NCI-H1417 treated with DMSO at 0.1 percent for 48 hours (cell line): ENCODE results near the gene SYNE1.
"Not testable (repeated sequence)": the region's sequence is repeated elsewhere in the genome, so short reads cannot be mapped to it uniquely, and the experiment has no call there.

ENCODE experiments used
- DNase-seq: peaks from one replicate; lab custom pipeline; 2025; lab: John Stamatoyannopoulos, UW

Gene SYNE1

DNA sequence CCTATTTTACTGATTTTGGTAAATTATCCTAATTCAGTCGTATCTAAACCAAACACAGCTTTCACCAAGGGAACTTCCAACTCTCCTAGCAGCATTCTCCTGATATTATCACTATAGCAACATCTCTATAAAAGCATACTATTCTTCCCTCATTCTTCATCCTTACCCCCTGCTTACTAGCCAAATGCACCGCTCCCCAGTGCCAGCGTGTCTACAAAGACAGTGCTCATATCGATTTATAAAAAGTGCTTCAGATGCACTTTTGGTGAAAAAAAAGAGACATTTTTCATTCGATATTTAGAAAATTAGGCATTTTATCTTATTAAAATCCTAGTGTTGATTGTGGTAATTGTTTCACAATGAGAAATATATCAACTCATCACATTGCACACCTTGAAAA lies 74.0 kb downstream of the SYNE1 start:
- no peak for DNase-seq

DNA sequence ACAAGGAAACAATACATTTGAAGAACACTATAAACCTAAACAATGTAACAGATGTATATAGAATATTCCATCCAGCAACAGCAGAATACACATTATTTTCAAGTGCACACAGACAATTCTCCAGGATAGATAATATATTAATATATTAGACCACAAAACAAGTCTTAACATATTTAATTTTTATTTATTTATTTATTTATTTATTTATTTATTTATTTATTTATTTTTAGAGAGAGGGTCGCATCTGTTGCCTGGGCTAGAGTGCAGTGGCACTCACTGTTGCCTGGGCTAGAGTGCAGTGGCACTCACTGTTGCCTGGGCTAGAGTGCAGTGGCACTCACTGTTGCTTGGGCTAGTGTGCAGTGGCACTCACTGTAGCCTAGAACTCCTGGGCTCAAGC lies 78.4 kb downstream of the SYNE1 start:
- DNase-seq = not testable (repeated sequence)

DNA sequence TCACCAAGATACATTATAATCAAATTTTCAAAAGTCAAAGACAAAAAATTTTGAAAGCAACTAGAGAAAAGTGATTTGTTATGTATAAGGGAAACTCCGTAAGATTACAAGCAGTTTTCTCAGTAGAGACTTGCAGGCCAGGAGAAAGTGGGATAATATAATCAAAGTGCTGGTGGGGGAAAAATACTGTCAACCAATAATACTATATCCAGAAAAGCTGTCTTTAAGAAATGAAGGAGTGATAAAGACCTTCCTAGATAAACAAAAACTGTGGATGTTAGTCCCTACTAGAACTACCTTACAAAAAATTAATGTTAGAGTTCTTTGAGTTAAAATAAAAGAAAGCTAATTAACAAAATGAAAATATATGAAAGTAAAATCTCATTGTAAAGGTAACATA lies 79.7 kb downstream of the SYNE1 start:
- DNase-seq = no peak

DNA sequence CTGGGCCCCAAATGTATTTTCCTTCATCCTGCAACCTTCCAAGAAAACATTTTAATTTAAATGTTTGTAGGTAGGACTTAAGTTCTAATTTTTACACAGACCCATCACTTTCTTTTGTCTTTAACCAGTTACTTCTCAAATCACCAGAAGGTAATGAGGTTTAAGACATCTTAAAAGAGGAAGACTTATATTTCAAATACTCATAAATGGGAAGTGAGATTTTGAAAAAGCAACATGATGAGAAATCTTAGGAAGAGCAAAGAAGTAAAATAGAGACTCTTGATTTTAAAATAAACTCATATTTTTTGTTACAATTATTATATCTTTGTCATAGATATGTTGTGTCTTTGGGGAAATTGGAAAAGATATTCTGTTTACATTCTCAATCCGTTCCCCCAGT lies 82.3 kb downstream of the SYNE1 start:
- no peak for DNase-seq

DNA sequence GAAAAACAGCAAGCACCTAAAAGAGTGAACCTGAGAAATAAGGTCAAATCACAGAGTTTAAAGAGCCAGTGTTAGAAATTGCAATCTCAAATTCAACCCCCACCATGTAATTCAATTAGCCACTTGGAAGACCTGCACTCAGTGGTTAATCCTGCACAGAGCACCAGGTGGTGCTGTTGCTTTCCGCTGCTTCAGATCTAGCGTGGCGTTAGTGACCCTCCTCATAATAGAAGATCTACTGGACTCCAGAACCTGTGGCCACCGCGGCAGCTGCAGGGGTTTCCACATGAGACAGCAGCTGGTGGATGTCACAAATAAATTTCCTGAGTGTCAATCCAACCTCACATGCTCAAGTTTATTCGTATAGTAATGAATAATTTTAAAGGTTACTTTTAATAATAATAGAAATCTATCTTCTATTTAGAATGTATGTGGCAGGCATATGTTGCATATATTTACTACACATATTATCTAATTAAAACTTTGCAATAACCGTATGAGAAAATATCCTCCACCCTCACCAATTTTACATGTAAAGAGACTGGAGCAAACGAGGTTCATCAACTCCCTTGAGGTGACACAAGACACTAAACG lies 84.4 kb downstream of the SYNE1 start:
- no peak for DNase-seq

DNA sequence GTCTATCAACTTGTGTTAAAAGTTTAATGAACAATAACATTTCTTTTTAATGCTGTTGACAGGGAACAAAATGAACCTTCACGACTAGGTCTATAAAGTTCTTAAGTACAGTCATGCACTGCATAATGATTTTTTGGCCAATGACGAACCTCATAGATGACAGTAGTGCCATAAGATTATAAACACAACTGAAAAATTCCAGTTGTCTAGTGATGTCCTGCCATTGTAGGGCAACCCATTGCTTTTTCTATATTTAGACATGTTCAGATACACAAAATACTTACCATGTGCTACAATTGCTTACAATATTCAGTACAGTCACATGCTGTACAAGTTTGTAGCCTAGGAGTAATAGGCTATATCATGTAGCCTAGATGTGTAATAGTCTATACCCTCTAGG lies 93.6 kb downstream of the SYNE1 start:
- DNase-seq = no peak

DNA sequence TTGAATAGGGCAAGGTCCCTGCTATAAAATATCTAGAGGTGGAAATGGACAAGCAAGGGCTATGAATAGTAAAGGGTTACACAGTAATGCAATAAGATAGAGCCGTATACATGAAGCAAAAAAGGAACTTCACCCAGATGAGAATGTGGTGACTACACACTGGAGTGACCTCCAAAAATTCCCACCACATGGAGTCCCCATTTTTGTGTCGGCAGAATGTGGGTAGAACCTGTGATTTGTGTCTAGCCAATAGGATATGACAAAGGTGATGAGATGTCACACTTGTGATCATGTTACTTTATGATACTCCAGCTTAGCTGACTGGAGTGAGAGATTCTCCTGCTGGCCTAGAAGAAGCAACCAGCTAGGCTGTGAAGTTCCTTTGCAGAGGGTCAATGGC lies 96.8 kb downstream of the SYNE1 start:
- DNase-seq = no peak

DNA sequence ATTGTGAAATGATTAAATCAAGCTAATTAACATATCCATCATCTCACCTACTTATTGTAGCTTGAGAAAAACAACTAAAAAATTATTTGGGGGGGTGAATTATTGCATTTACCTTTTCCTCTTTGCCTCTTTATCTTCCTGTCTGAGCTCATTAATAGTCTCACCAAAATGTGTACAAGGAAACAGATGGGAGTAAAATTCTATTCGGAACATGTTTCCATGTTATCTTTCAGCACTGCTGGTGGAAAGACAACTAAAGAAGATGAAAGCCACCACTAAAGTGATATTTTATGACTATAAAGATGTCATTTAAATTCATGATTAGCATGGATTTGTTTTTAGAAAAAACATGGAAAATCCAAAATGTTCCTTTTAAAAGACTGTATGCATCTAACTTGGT lies 102.6 kb downstream of the SYNE1 start:
- no peak for DNase-seq

DNA sequence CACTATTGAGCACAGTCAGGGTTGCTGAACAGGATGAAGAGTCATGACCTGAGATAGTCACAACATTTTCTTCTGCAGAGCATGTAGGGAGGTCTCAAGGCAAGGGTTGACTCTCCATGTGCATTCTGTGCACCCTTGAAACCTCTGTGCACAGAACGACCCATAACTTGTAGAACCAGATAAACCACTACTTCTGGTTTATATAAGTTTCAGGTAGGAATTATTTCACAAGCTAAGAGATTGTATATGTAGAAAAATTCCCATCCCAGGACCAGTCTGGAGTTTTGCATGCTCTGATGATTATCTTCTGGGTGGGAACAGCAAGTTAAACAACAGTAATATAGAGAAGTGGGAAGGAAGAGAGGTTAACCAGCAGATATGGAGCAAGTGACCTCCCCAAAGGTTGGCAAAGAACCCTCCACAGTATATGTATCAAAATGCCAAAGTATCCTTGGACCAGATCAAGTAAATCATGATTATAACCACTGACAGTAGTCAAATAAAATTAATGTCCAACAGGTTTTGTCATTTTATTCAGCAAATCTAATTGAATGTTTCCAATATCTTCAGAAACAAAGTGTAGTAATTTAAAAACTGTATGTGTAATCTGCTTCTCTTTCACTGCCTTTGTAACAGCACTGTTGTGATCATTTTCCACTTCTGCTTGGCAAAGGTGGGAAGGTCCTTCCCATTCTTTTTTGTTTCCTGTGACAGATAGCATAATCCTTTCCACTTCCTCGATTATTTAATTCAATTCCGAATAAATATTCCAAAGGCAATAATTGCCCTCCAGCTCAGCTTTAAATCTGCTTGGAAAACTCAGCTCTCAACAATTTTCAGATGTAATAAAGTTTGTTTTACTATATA lies 104.4 kb downstream of the SYNE1 start:
- no peak for DNase-seq

DNA sequence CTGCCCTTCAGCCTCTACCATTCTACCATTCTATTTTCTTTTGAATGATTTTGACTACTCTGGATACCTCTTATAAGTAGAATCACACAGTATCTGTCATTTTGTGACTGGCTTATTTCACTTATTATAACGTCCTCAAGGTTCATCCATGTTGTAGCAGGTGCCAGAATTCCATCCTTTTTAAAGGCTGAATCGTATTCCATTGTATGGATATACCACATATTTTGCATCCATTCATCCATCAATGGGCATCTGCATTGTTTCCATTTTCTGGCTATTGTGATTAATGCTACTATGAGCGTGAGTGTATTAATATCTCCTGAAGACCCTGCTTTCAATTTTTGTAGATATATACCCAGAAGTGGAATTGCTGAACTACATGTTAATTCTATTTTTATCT lies 105.5 kb downstream of the SYNE1 start:
- DNase-seq = no peak

DNA sequence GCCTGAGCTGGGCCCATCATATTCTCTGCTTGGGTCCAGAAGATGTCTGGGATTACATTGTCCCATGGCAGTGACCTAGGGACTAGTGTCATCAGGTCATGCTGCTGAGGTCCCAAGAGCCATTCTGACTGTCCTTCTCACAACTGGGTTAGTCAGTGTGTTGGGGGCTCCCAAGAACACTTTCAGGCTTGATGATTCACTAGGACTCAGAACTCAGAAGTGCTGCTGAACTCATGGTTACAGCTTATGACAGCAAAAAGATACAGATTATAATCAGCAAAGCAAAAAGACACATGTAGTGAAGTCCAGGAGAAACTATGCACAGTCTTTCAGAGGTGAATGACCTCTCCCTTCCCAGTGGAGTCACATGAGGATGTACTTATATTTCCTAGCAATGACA lies 107.8 kb downstream of the SYNE1 start:
- no peak for DNase-seq

DNA sequence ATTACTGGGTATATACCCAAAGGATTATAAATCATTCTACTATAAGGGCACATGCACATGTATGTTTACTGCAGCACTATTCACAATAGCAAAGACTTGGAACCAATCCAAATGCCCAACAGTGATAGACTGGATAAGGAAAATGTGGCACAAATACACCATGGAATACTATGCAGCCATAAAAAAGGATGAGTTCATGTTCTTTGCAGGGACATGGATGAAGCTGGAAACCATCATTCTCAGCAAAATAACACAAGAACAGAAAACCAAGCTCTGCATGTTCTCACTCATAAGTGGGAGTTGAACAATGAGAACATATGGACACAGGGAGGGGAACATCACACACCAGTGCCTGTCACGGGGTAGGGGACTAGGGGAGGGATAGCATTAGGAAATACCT lies 123.0 kb downstream of the SYNE1 start:
- not testable (repeated sequence) for DNase-seq

DNA sequence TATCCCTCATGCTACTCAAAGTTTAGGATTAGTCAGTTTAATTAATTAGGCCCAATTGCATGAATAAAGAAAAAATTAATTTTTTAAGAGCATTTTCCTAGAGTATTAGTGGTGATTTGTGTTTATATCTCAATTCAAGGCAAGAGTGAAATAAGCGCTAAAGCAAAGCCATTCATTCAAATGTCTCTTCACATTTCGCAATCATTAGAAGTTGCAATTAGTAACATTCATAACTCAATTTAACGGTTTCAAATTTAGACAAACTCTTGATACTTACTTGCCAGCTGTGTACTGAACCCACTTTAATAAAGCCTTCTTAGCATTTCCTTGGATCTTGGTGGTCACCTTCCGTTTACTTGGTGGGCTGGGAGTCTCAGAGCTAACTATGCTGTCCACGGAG lies 127.2 kb downstream of the SYNE1 start:
- no peak for DNase-seq

DNA sequence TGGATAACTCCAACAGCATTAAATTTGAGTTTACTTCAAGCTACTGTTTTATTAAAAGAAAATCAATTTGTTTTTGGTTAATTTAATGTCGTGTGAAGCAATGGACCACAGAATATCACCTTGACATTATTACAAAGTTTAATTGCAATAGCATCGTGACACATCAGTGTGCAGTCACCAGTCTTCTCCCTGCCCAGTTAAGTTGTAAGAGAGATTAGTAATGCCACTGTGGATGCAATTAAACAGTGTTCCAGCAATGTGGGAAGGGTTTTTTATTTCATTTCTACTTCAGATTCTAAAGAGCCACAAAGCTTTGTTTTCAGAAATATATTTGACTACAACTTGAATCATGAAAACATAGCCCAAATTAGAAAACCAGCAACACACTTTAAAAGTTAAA lies 128.7 kb downstream of the SYNE1 start:
- no peak for DNase-seq

DNA sequence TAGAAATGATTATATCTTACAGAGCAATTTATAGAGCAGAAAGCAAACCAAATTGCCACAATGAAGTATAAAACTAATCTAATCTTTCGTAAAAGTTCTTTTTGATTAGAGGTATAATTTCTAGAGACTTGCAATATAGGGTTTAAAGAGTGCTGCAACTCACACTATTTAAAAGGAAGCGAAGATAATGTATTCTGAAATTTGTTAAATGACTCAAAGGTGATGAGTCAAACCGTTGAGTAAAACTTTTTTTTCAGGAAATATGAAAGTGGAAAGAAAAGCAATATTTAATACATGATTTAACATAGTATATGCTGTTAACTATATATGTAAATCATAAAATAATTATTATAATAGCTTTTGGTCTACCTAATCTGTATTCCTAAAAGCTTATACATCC lies 133.6 kb downstream of the SYNE1 start:
- DNase-seq = no peak

DNA sequence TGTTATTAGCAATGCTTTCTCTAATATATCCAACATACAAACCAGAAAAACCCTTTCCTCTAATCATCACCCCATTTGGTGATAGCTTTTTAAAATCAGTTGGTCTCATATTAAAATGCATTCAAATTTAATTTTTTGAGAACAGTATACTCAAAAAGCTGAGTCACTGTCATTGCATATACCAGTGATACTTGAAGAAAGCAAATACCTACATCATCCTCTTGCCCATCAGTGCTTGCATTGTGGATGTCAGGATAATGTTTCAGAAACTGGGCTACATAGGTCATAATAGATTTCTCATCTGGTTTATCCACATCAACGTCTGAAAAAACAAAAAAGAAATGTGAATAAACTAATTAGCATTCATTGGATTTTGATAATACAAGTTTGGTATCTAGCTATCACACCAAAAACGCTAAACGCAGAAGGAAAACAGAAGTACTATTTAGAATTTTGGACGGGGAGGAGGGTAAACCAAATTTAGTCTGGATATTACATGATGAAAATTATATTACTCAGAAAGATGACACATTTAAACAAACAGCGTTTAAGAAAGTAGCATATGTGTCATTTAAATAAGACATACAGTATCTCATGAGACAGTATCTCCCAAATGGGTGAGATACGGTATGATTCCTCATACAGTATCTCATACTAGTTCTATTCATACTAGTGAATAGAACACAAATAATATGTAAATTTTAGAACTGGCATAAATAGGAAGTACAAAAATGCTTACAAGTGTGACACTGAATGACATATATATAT lies 134.6 kb downstream of the SYNE1 start:
- DNase-seq = no peak

DNA sequence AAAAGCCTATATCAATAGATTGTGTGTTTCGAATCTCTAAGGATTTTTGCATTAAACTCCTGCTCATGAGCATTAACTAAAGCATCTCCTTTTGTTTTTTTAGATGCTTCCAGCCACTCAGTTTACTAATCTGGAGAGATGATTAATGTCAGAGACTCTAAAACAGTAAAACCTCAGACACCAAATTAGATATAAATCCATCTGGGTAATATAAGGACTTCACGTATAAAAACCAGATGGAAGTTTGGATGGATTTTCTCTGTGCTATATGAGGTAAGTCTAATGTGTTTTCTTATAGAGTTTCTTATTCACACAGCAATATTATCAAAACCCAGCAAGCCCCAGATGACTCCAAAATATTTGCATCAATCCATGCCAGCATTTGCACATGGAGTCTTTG lies 137.2 kb downstream of the SYNE1 start:
- no peak for DNase-seq

DNA sequence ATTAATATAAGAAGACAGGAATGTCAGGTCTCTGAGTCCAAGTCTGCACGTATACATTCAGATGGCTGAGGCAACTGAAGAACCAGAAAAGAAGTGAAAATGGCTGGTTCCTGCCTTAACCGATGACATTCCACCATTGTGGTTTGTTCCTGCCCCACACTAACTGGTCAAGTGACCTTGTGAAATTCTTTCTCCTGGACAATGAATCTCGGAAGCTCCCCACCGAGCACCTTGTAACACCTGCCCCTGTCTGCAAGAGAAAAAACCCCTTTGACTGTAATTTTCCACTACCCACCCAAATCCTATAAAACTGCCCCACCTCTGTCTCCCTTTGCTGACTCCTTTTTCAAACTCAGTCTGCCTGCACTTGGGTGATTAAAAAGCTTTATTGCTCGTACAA lies 140.4 kb downstream of the SYNE1 start:
- DNase-seq = no peak

DNA sequence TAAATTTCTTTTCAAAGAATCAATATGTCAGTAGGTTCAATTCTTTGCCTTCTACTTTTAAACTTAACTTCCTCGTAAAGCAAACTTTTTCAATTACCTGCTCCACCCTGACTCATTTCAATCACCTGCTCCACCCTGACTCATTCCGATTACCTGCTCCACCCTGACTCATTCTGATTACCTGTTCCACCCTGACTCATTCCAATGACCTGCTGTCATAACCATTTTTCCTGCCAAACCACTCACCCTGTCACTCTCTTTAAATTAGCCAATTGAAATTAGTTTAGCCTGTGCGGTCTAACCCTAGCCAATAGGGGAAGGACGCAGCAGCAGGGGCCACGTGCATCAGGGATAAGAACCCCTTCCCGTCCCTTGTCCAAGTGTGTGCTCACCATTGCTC lies 141.7 kb downstream of the SYNE1 start:
- not testable (repeated sequence) for DNase-seq

DNA sequence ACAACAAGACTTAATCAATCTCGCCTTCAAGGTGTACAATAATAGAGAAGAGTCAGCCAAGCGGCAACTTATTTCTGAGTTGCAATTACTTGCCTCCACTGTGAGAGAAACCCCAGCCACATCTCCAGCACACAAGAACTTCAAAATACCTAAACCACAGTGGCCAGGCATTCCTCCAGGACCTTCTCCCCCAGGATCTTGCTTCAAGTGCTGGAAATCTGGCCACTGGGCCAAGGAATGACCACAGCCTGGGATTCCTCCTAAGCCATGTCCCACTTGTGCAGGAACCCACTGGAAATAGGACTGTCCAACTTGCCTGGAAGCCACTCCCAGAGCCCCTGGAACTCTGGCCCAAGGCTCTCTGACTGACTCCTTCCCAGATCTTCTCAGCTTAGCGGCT lies 144.9 kb downstream of the SYNE1 start:
- not testable (repeated sequence) for DNase-seq

DNA sequence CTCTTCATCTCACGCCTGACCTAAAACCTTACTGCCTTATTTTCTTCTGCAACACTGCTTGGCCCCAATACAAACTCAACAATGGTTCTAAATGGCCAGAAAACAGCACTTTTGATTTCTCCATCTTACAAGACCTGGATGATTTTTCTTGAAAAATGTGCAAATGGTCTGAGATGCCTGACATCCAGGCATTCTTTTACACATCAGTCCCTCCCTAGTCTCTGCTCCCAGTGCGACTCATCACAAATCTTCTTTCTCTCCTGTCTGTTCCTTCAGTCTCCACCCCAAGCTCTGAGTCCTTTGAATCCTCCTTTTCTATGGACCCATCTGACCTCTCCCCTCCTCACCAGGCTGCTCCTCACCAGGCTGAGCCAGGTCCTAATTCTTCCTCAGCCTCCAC lies 145.7 kb downstream of the SYNE1 start:
- DNase-seq = not testable (repeated sequence)

DNA sequence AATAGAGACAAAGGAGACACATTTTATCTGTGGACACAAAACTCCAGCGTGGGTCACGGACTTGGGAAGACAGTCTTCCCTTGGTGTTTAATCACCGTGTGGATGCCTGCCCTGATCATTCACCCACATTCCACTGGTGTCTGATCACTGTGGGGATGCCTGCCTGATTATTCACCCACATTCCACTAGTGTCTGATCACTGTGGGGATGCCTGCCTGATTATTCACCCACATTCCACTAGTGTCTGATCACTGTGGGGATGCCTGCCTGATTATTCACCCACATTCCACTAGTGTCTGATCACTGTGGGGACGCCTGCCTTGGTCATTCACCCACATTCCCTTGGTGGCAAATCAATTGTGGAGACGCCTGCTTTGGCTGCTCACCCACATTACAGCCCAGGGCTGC lies 146.2 kb downstream of the SYNE1 start:
- not testable (repeated sequence) for DNase-seq

DNA sequence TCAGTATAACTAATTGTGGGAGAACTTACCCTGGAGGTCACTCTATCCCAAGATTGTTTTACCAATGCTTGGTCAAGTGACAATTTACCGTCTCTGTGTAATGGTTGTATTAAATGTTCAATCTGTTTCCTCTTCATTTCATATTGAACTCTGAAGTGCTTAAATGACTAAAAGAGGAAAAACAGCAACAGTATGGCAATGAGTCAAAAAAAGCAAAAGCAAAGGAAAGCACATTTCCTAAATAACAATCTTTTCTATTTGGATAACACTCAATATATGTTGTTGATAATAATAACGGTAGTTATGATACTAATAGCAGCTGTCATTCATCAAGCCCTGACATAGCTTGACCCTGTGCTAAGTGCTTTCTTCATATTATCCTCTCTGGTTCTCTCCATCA lies 152.4 kb downstream of the SYNE1 start:
- no peak for DNase-seq
